ACC112 (cell line): ENCODE results near the gene PCLO.

Source experiments
- H2AFZ ChIP-seq: fragments of 200-600 bp; sonication (generic); one replicate; pipeline ENCODE4 v1.6.0; 2017; ENCODE audit warnings: antibody characterized with exemption, low read length; ENCODE audit not compliant: unreplicated experiment
- H3K27ac ChIP-seq: fragments of 200-600 bp; sonication (generic); 2 replicates; pipeline ENCODE4 v1.5.1; 2014; ENCODE audit warnings: low read depth, mild to moderate bottlenecking, antibody characterized with exemption, low read length, moderate library complexity
- H3K27me3 ChIP-seq: fragments of 200-600 bp; sonication (generic); 2 replicates; pipeline ENCODE4 v1.6.1; 2014; ENCODE audit warnings: mild to moderate bottlenecking, antibody characterized with exemption, low read length, moderate library complexity, mixed read lengths; ENCODE audit not compliant: insufficient read depth
- H3K36me3 ChIP-seq: fragments of 200-600 bp; sonication (generic); 2 replicates; pipeline ENCODE4 v1.6.1; 2016; ENCODE audit warnings: mild to moderate bottlenecking, antibody characterized with exemption, low read length, moderate library complexity, mixed read lengths; ENCODE audit not compliant: insufficient read depth
- H3K4me1 ChIP-seq: fragments of 200-600 bp; sonication (generic); one replicate; pipeline ENCODE4 v1.6.1; 2016; ENCODE audit warnings: low read length, mixed read lengths; ENCODE audit not compliant: insufficient read depth, unreplicated experiment, control insufficient read depth
- H3K4me3 ChIP-seq: fragments of 200-600 bp; sonication (generic); 2 replicates; pipeline ENCODE4 v1.5.1; 2014; ENCODE audit warnings: mild to moderate bottlenecking, low read depth, low read length
- H3K79me2 ChIP-seq: fragments of 200-600 bp; sonication (generic); one replicate; pipeline ENCODE4 v1.6.0; 2016; ENCODE audit warnings: low read length; ENCODE audit not compliant: control insufficient read depth, unreplicated experiment, insufficient read depth

Gene PCLO

GRCh38 chr7:83142365-83142764 lies 20.3 kb downstream of the PCLO start:
- Histone ChIP-seq H3K36me3 (no peaks in the 10 kb centered on the region), H3K4me1 (no peaks in the 10 kb centered on the region), H2AFZ (no peak overlapping the region), H3K27me3 (peaks cover 28% of the 10 kb centered on the region), H3K27ac (no peak overlapping the region), H3K4me3 (no peak overlapping the region), H3K79me2 (no peaks in the 10 kb centered on the region)

- Histone ChIP-seq H3K79me2 (no peaks in the 10 kb centered on the region), H3K4me1 (no peaks in the 10 kb centered on the region), H2AFZ (no peak overlapping the region), H3K27ac (no peak overlapping the region), H3K36me3 (no peaks in the 10 kb centered on the region), H3K4me3 (no peak overlapping the region), H3K27me3 (peaks cover 28% of the 10 kb centered on the region)
Measured at GRCh38 chr7:83141927-83142326, 20.8 kb downstream of the PCLO start.

- H3K79me2 ChIP-seq, result no peaks in the 10 kb centered on the region
- H3K4me3 ChIP-seq, result no peak overlapping the region
- H3K4me1 ChIP-seq, result peaks cover 2% of the 10 kb centered on the region
- no peaks in the 10 kb centered on the region for H3K36me3 ChIP-seq
- no peak overlapping the region for H2AFZ ChIP-seq
- H3K27me3 ChIP-seq, result 0 out of 2 replicates have a peak, but pooled peaks cover 4% of the 10 kb centered on the region
- no peak overlapping the region for H3K27ac ChIP-seq
Measured at GRCh38 chr7:83130623-83131545, 31.8 kb downstream of the PCLO start.

- 0 out of 2 replicates have a peak, but pooled peaks cover 4% of the 10 kb centered on the region for H3K27me3 ChIP-seq
- no peaks in the 10 kb centered on the region for H3K79me2 ChIP-seq
- no peak overlapping the region for H3K4me3 ChIP-seq
- H3K36me3 ChIP-seq, result no peaks in the 10 kb centered on the region
- no peak overlapping the region for H2AFZ ChIP-seq
- no peak overlapping the region for H3K27ac ChIP-seq
- H3K4me1 ChIP-seq, result peaks cover 2% of the 10 kb centered on the region
Measured at GRCh38 chr7:83130191-83130590, 32.5 kb downstream of the PCLO start.

GRCh38 chr7:83119494-83119893 lies 43.2 kb downstream of the PCLO start:
- Histone ChIP-seq H3K4me1 (no peaks in the 10 kb centered on the region), H3K36me3 (no peaks in the 10 kb centered on the region), H3K4me3 (no peak overlapping the region), H3K79me2 (no peaks in the 10 kb centered on the region), H3K27me3 (peaks cover 14% of the 10 kb centered on the region; the same call in 1 of the 2 replicates), H3K27ac (no peak overlapping the region), H2AFZ (no peak overlapping the region)

- Histone ChIP-seq H3K4me1 (no peaks in the 10 kb centered on the region), H2AFZ (no peak overlapping the region), H3K36me3 (no peaks in the 10 kb centered on the region), H3K79me2 (no peaks in the 10 kb centered on the region), H3K4me3 (no peak overlapping the region), H3K27me3 (peaks cover 16% of the 10 kb centered on the region), H3K27ac (no peak overlapping the region)
Measured at GRCh38 chr7:83119026-83119382, 43.7 kb downstream of the PCLO start.

GRCh38 chr7:83118347-83119025 lies 44.2 kb downstream of the PCLO start:
- H3K4me1 ChIP-seq, result no peaks in the 10 kb centered on the region
- peaks cover 18% of the 10 kb centered on the region for H3K27me3 ChIP-seq
- H2AFZ ChIP-seq, result no peak overlapping the region
- H3K79me2 ChIP-seq, result no peaks in the 10 kb centered on the region
- H3K36me3 ChIP-seq, result no peaks in the 10 kb centered on the region
- no peak overlapping the region for H3K4me3 ChIP-seq
- H3K27ac ChIP-seq, result no peak overlapping the region

- Histone ChIP-seq H3K4me1 (no peaks in the 10 kb centered on the region), H2AFZ (no peak overlapping the region), H3K36me3 (no peaks in the 10 kb centered on the region), H3K27me3 (peaks cover 28% of the 10 kb centered on the region), H3K79me2 (no peaks in the 10 kb centered on the region), H3K4me3 (no peak overlapping the region), H3K27ac (no peak overlapping the region)
Measured at GRCh38 chr7:83117466-83117865, 45.2 kb downstream of the PCLO start.

- no peak overlapping the region for H3K4me3 ChIP-seq
Measured at GRCh38 chr7:83111391-83111790, 51.3 kb downstream of the PCLO start.

GRCh38 chr7:83109352-83109751 lies 53.3 kb downstream of the PCLO start:
- Histone ChIP-seq H2AFZ (no peak overlapping the region), H3K27ac (no peak overlapping the region), H3K36me3 (no peaks in the 10 kb centered on the region), H3K27me3 (peaks cover 46% of the 10 kb centered on the region), H3K79me2 (no peaks in the 10 kb centered on the region), H3K4me1 (no peaks in the 10 kb centered on the region), H3K4me3 (no peak overlapping the region)

More at GRCh38 chr7:83111391-83111790, 51.3 kb downstream of the PCLO start:
- H3K4me1 ChIP-seq, result no peaks in the 10 kb centered on the region
- H2AFZ ChIP-seq, result no peak overlapping the region
- H3K36me3 ChIP-seq, result no peaks in the 10 kb centered on the region
- no peaks in the 10 kb centered on the region for H3K79me2 ChIP-seq
- H3K27me3 ChIP-seq, result peaks cover 44% of the 10 kb centered on the region
- no peak overlapping the region for H3K27ac ChIP-seq

GRCh38 chr7:83105948-83106347 lies 56.7 kb downstream of the PCLO start:
- no peaks in the 10 kb centered on the region for H3K36me3 ChIP-seq
- H3K27ac ChIP-seq, result no peak overlapping the region
- H3K4me1 ChIP-seq, result no peaks in the 10 kb centered on the region
- H3K4me3 ChIP-seq, result no peak overlapping the region
- peaks cover 40% of the 10 kb centered on the region for H3K27me3 ChIP-seq
- no peak overlapping the region for H2AFZ ChIP-seq
- no peaks in the 10 kb centered on the region for H3K79me2 ChIP-seq
